IMR-90 (cell line): ENCODE data around the gene RAB6A. TPM values are rescaled to one million over a fixed set of nuclear protein-coding genes. Genes with fewer than 3 reads are reported as not detected.

ENCODE experiments used
- ATAC-seq: fragments of 200-7000 bp; cut with Tn5 transposase; 2 replicates; pipeline ENCODE4 v1.9.1; 2020; ENCODE audit warnings: low read depth, mild to moderate bottlenecking, moderate library complexity
- BruUV-seq: library from RNA; stranded (reverse); fragments of 400-500 nt; replicated peaks from 2 replicates; lab custom pipeline; 2021; lab: Mats Ljungman, UMichigan
- CTCF ChIA-PET: fragments of 300-600 bp; formaldehyde crosslinking; extraction: SDS; loops from one replicate; lab custom pipeline; 2021; ENCODE audit warnings: antibody characterized with exemption; lab: Yijun Ruan, JAX
- POLR2A ChIA-PET: fragments of 300-600 bp; sonication (Branson Sonifier 250); formaldehyde crosslinking; loops from one replicate; lab custom pipeline; 2022; ENCODE audit warnings: antibody characterized with exemption; ENCODE audit not compliant: unreplicated experiment; lab: Charles Lee
- DNase-seq: peaks from one replicate; pipeline ENCODE4 v3.0.0; 2013
- H2AFZ ChIP-seq: replicated peaks from 2 replicates; pipeline ENCODE3; 2013; ENCODE audit warnings: low read length, mild to moderate bottlenecking; ENCODE audit not compliant: poor library complexity
- H2AK5ac ChIP-seq: 2 replicates; pipeline ENCODE4 v1.6.1; 2013; ENCODE audit warnings: low read depth, low read length, inconsistent platforms
- H2AK9ac ChIP-seq: replicated peaks from 2 replicates; pipeline ENCODE3; 2013; ENCODE audit warnings: mild to moderate bottlenecking, low read depth, low read length, moderate library complexity; ENCODE audit not compliant: poor library complexity
- H2BK120ac ChIP-seq: 2 replicates; pipeline ENCODE4 v1.6.1; 2013; ENCODE audit warnings: low read depth, low read length, inconsistent platforms
- H2BK15ac ChIP-seq: 3 replicates; pipeline ENCODE4 v1.6.1; 2013; ENCODE audit warnings: low read depth, low read length, inconsistent platforms
- H2BK20ac ChIP-seq: 2 replicates; pipeline ENCODE4 v1.6.1; 2013; ENCODE audit warnings: low read depth, mild to moderate bottlenecking, inconsistent platforms, low read length, moderate library complexity
- H2BK5ac ChIP-seq: 2 replicates; pipeline ENCODE4 v1.6.1; 2013; ENCODE audit warnings: mild to moderate bottlenecking, low read depth, low read length, inconsistent platforms; ENCODE audit not compliant: poor library complexity, severe bottlenecking
- H3K14ac ChIP-seq: replicated peaks from 2 replicates; pipeline ENCODE4 v1.6.1; 2013; ENCODE audit warnings: low read depth, low read length, inconsistent platforms
- H3K18ac ChIP-seq: 2 replicates; pipeline ENCODE4 v1.6.1; 2013; ENCODE audit warnings: low read depth, low read length, control low read depth
- H3K23ac ChIP-seq: 2 replicates; pipeline ENCODE4 v1.6.1; 2013; ENCODE audit warnings: low read depth, low read length, inconsistent platforms
- H3K27ac ChIP-seq: 2 replicates; pipeline ENCODE4 v1.5.1; 2013; ENCODE audit warnings: mild to moderate bottlenecking, control low read depth, low read length; ENCODE audit not compliant: insufficient read depth
- H3K27me3 ChIP-seq: 2 replicates; pipeline ENCODE4 v1.6.1; 2013; ENCODE audit warnings: low read length; ENCODE audit not compliant: control insufficient read depth, insufficient read depth
- H3K36me3 ChIP-seq: 2 replicates; pipeline ENCODE4 v1.6.1; 2013; ENCODE audit warnings: low read length, mixed read lengths; ENCODE audit not compliant: control insufficient read depth, insufficient read depth
- H3K4ac ChIP-seq: 2 replicates; pipeline ENCODE4 v1.6.1; 2013; ENCODE audit warnings: low read depth, low read length, inconsistent platforms
- H3K4me1 ChIP-seq: 2 replicates; pipeline ENCODE4 v1.6.1; 2013; ENCODE audit warnings: low read length, mixed read lengths; ENCODE audit not compliant: control insufficient read depth, insufficient read depth
- H3K4me2 ChIP-seq: 2 replicates; pipeline ENCODE4 v1.6.1; 2013; ENCODE audit warnings: low read depth, mild to moderate bottlenecking, control low read depth, low read length, moderate library complexity
- H3K4me3 ChIP-seq: 2 replicates; pipeline ENCODE4 v1.5.1; 2013; ENCODE audit warnings: low read depth, mild to moderate bottlenecking, control low read depth, low read length, moderate library complexity; ENCODE audit not compliant: insufficient read depth
- H3K56ac ChIP-seq: 2 replicates; pipeline ENCODE4 v1.6.1; 2013; ENCODE audit warnings: low read length, inconsistent platforms; ENCODE audit not compliant: insufficient read depth; ENCODE audit errors: extremely low read depth
- H3K79me1 ChIP-seq, 2 experiments: 2 replicates each; pipeline ENCODE4 v1.6.1; 2013; ENCODE audit warnings: low read length in 2 of 2, inconsistent platforms in 1 of 2, low read depth in 1 of 2
- H3K9ac ChIP-seq: 2 replicates; pipeline ENCODE4 v1.6.1; 2013; ENCODE audit warnings: low read depth, low read length, control low read depth
- H3K9me1 ChIP-seq: 2 replicates; pipeline ENCODE4 v1.6.1; 2013; ENCODE audit warnings: low read length, inconsistent platforms; ENCODE audit not compliant: insufficient read depth
- H3K9me3 ChIP-seq: 2 replicates; pipeline ENCODE4 v1.6.1; 2013; ENCODE audit warnings: low read length; ENCODE audit not compliant: control insufficient read depth, insufficient read depth
- H4K20me1 ChIP-seq: 2 replicates; pipeline ENCODE4 v1.6.1; 2013; ENCODE audit warnings: low read length, inconsistent platforms; ENCODE audit not compliant: insufficient read depth
- H4K5ac ChIP-seq: 2 replicates; pipeline ENCODE4 v1.6.1; 2013; ENCODE audit warnings: mild to moderate bottlenecking, low read depth, low read length, control low read depth
- H4K8ac ChIP-seq, 2 experiments: 2 replicates each; pipeline ENCODE4 v1.6.1; 2013; ENCODE audit warnings: low read depth in 2 of 2, low read length in 2 of 2, control low read depth in 1 of 2, inconsistent platforms in 1 of 2
- H4K91ac ChIP-seq: 2 replicates; pipeline ENCODE4 v1.6.1; 2013; ENCODE audit warnings: low read depth, low read length, inconsistent platforms; ENCODE audit not compliant: insufficient read depth
- BHLHE40 ChIP-seq: fragments of 150-350 bp; IDR thresholded peaks from 2 replicates; pipeline ENCODE4 v1.6.1; 2016; ENCODE audit warnings: mild to moderate bottlenecking, low read depth, low read length
- CEBPB ChIP-seq: IDR thresholded peaks from 2 replicates; pipeline ENCODE4 v1.6.1; 2012; ENCODE audit warnings: low read depth, low read length, improper control_type of control experiment
- CHD1 ChIP-seq: IDR thresholded peaks from 2 replicates; pipeline ENCODE4 v1.6.1; 2012; ENCODE audit warnings: low read depth, low read length, improper control_type of control experiment
- FOS ChIP-seq: fragments of 150-350 bp; IDR thresholded peaks from 2 replicates; pipeline ENCODE4 v1.6.1; 2016; ENCODE audit warnings: low read depth, low read length
- MAFK ChIP-seq: IDR thresholded peaks from 2 replicates; pipeline ENCODE4 v1.6.1; 2012; ENCODE audit warnings: low read depth, low read length, improper control_type of control experiment
- NFE2L2 ChIP-seq: fragments of 150-350 bp; IDR thresholded peaks from 2 replicates; pipeline ENCODE4 v1.6.1; 2016; ENCODE audit warnings: low read depth, mild to moderate bottlenecking, low read length
- POLR2A ChIP-seq: IDR thresholded peaks from 2 replicates; pipeline ENCODE4 v1.6.1; 2012; ENCODE audit warnings: mild to moderate bottlenecking, low read depth, low read length
- SMC3 ChIP-seq: fragments of 150-350 bp; IDR thresholded peaks from 2 replicates; pipeline ENCODE4 v1.6.1; 2016; ENCODE audit warnings: low read depth, mild to moderate bottlenecking, antibody characterized with exemption, low read length, moderate library complexity
- WGBS, 2 experiments: methylation state at CpG; one replicate each; pipeline versions ENCODE4 v1.1.5 to v1.1.7; 2013; ENCODE audit warnings: missing lambda C conversion rate in 2 of 2; ENCODE audit not compliant: insufficient read length in 1 of 2; ENCODE audit errors: extremely low coverage in 2 of 2; 5-methylcytosine and 5-hydroxymethylcytosine counted together
- dilution Hi-C: fragments of 300-500 bp; cut with HindIII; formaldehyde crosslinking; loops from one replicate; pipeline ENCODE4 v1.14.3; 2018; ENCODE audit warnings: low sequenced_read_pairs; ENCODE audit not compliant: unreplicated experiment
- in situ Hi-C: fragments of 300-500 bp; cut with MboI; formaldehyde crosslinking; loops from 3 replicates; pipeline ENCODE4 v1.14.3; 2019; ENCODE audit warnings: low sequenced_read_pairs, inconsistent platforms, mixed read lengths
- intact Hi-C: fragments of 100-400 bp; cut with micrococcal nuclease; formaldehyde crosslinking; loops from 2 replicates; pipeline ENCODE4 v1.10.0; 2022
- polyA plus RNA-seq, 3 experiments: library from polyadenylated mRNA; depleted of rRNA; stranded (reverse); fragments of >200 nt; gene quantifications; 2 replicates each; pipeline ENCODE4 v1.2.3, GENCODE V29; 2012; ENCODE audit warnings: low replicate concordance in 1 of 3
- total RNA-seq: library from RNA; depleted of rRNA; stranded (reverse); fragments of >200 nt; gene quantifications from 2 replicates; pipeline ENCODE4 v1.2.3, GENCODE V29; 2012
- TF ChIP-seq, protein P1 (sequence below): fragments of 150-350 bp; IDR thresholded peaks from 2 replicates; pipeline ENCODE4 v1.6.1; 2016; ENCODE audit warnings: low read depth, mild to moderate bottlenecking, low read length, moderate library complexity, borderline replicate concordance

Gene RAB6A
- total and polyA plus RNA-seq, 2 of the 4 experiments (the other 2 are of a cell fraction) = 65.5 to 81.0 TPM

DNA sequence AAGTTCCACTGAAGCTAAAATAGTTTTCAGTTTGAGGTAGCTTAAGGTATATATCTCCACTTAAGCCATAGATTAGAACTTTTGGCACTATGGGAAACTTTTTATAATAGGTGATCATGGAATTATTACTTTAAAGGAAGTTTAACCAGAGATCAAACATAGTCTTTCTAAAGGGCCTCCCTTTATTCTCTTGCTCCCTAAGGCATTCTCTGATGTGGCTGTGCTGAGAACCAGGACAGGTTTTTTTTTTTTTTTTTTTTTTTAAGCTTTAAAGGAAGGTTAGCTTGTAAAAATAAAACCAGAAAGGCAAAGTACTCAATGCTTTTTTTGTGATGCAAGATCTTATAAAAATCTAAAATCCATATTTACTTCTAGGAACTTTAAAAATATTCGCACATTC lies 23.9 kb upstream of the RAB6A start:
- Histone ChIP-seq H2AFZ (no peak overlapping the region), H3K36me3 (no peaks in the 10 kb centered on the region), H3K4ac (no peak overlapping the region), H3K79me1 (peaks cover 0 to 24% of the 10 kb centered on the region in 2 experiments; a peak in 2 of 4 replicates), H3K23ac (no peak overlapping the region), H3K56ac (no peak overlapping the region), H2AK5ac (no peak overlapping the region), H3K27me3 (no peaks in the 10 kb centered on the region), H3K27ac (no peak overlapping the region), H3K4me2 (no peak overlapping the region), H4K5ac (no peak overlapping the region), H2BK120ac (no peak overlapping the region), H3K9me3 (no peaks in the 10 kb centered on the region), H3K18ac (no peak overlapping the region), H3K9me1 (no peaks in the 10 kb centered on the region), H3K4me1 (peaks cover 2% of the 10 kb centered on the region; the same call in 1 of the 2 replicates), H2AK9ac (no peak overlapping the region), H3K9ac (no peak overlapping the region), H2BK20ac (no peak overlapping the region), H4K91ac (no peak overlapping the region), H4K8ac (no peak overlapping the region), H2BK15ac (no peak overlapping the region), H2BK5ac (no peak overlapping the region), H3K14ac (no peak overlapping the region), H4K20me1 (no peaks in the 10 kb centered on the region), H3K4me3 (no peak overlapping the region)
- ChIA-PET CTCF (no interaction called here), POLR2A (interaction anchor here (0.5 to 0.6 kb wide), 2 partner anchors 23 to 85 kb away, joined by 4 read pairs; no protein-coding TSS in a partner anchor)
- in situ Hi-C loops = no loop called here
- WGBS, 2 experiments = no CpG with 5 or more reads among the region's 1 CpG
- dilution Hi-C loops = no loop called here
- DNase-seq (no peak), ATAC-seq (no peak)
- TF ChIP-seq BHLHE40 (no peak), NFE2L2 (no peak), FOS (no peak), CHD1 (no peak), POLR2A (no peak), MAFK (no peak), SMC3 (no peak), CEBPB (no peak)
- TF ChIP-seq, protein P1, sequence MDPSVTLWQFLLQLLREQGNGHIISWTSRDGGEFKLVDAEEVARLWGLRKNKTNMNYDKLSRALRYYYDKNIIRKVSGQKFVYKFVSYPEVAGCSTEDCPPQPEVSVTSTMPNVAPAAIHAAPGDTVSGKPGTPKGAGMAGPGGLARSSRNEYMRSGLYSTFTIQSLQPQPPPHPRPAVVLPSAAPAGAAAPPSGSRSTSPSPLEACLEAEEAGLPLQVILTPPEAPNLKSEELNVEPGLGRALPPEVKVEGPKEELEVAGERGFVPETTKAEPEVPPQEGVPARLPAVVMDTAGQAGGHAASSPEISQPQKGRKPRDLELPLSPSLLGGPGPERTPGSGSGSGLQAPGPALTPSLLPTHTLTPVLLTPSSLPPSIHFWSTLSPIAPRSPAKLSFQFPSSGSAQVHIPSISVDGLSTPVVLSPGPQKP = no peak
- no TSS peak for BruUV-seq
- intact Hi-C loops = loop anchor here (5.0 kb wide), 1 partner anchor 93 kb away; the partner anchor contains the start of genes COA4 and PAAF1
